H1 (cell line): ENCODE results near the gene MRPL33. TPM values are rescaled to one million over a fixed set of nuclear protein-coding genes. Genes with fewer than 3 reads are reported as not detected.

Experiments
- ASH2L ChIP-seq: fragments of 200-600, 300-600 bp; sonication (generic); IDR thresholded peaks from one replicate; pipeline ENCODE4 v1.7.1; 2017; ENCODE audit warnings: low read length
- BACH1 ChIP-seq: IDR thresholded peaks from 2 replicates; pipeline ENCODE4 v1.6.1; 2012; ENCODE audit warnings: low read length, improper control_type of control experiment
- CREB1 ChIP-seq: IDR thresholded peaks from 2 replicates; pipeline ENCODE4 v1.6.1; 2012; ENCODE audit warnings: inconsistent platforms
- GABPA ChIP-seq: IDR thresholded peaks from 2 replicates; pipeline ENCODE4 v1.6.1; 2011; ENCODE audit warnings: mild to moderate bottlenecking, low read length, moderate library complexity, borderline replicate concordance; ENCODE audit not compliant: insufficient read depth
- GTF2F1 ChIP-seq: IDR thresholded peaks from 2 replicates; pipeline ENCODE4 v1.6.1; 2012; ENCODE audit warnings: low read depth, low read length, improper control_type of control experiment, borderline replicate concordance
- KDM1A ChIP-seq: fragments of 200-600, 300-600 bp; sonication (generic); IDR thresholded peaks from 2 replicates; pipeline ENCODE4 v1.7.1; 2016; ENCODE audit warnings: mild to moderate bottlenecking, low read length, borderline replicate concordance
- KDM5A ChIP-seq: fragments of 200-600 bp; IDR thresholded peaks from 2 replicates; pipeline ENCODE4 v1.7.1; 2012; ENCODE audit warnings: mild to moderate bottlenecking, low read length, inconsistent platforms, mixed read lengths
- SIRT6 ChIP-seq: IDR thresholded peaks from one replicate; pipeline ENCODE4 v1.7.1; 2012; ENCODE audit warnings: low read length, inconsistent platforms
- SP4 ChIP-seq: IDR thresholded peaks from 2 replicates; pipeline ENCODE4 v1.6.1; 2012; ENCODE audit warnings: low read length, inconsistent platforms
- SRF ChIP-seq: IDR thresholded peaks from 2 replicates; pipeline ENCODE4 v1.6.1; 2011; ENCODE audit warnings: mild to moderate bottlenecking, low read depth, low read length, moderate library complexity
- TAF7 ChIP-seq: optimal IDR thresholded peaks from 2 replicates; pipeline ENCODE3; 2011; ENCODE audit warnings: low read depth, mild to moderate bottlenecking, inconsistent platforms, low read length, moderate library complexity, borderline replicate concordance
- polyA plus RNA-seq, 7 experiments: library from polyadenylated mRNA; depleted of rRNA in 3 of 7; stranded (reverse) in 5 of 7; unstranded in 2 of 7; fragments of >200 nt in 5 of 7; fragments of 200-250 nt in 2 of 7; gene quantifications; 1 replicate in 5 of 7; 2 replicates in 1 of 7; 4 replicates in 1 of 7; pipeline versions ENCODE4 v1.2.1 to v1.2.3, GENCODE V29; 2011 to 2013; ENCODE audit warnings: missing spikeins in 2 of 7, mixed read lengths in 2 of 7
- total RNA-seq: library from RNA; stranded (reverse); fragmentation: NEBNext Ultra II Directional; extraction: Animal tissue kit (Norgen Biotek cat#: 25700); gene quantifications from 2 replicates; pipeline ENCODE4 v1.2.1, GENCODE V29; 2021
- TF ChIP-seq, protein P1 (sequence below): IDR thresholded peaks from 2 replicates; pipeline ENCODE4 v1.6.1; 2012; ENCODE audit warnings: inconsistent platforms

The MRPL33 gene
- total and polyA plus RNA-seq, 2 of the 8 experiments (the other 6 are each of a cell fraction or from before 2014, with no cell fraction given) = 24.3 to 62.9 TPM

DNA sequence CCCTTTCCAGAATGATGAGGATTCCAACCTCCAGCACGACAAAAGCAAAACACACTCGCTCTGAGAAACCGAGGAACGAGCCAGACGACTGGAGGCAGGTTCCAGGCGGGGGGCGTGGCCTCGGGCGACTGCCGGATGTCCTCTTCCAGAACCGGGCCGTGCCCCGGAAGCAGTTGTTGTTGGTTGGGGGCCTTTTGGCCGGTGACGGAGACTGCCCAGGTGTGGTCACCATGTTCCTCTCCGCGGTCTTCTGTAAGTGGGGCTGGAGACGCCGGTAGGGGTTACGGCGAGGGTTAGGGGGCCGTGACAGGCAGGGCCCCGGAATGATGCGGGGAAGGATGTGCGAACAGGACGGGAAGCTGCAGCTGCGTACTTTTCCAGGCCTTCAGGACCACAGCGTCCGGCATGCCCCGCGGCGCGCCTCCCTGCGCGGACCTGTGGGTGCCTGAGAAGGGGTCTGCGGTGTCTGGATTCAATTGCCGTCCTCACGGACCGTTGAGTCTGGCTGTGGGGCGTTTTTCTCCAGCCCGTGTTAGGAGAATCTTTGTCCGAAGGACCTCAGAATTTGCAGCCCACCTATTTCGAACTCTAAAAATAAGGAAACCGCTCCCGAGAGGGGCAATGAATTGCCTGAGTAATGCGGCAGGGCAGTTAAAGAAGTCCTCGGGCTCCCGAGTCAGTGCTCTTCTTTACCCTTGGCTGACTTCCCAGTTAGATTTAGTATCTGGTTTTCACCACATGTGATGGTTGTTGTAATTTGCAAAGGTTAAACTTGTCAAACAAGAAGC, at the start of gene MRPL33 (continued):
- TF ChIP-seq SRF (no peak), GABPA (peak; percentile 94), KDM1A (no peak), CREB1 (peak; percentile 69; the same call in 1 of the 2 replicates), KDM5A (peak; percentile 26; the same call in 1 of the 2 replicates), SIRT6 (no peak), SP4 (peak; percentile 35; the same call in 1 of the 2 replicates), TAF7 (peak; percentile 50), GTF2F1 (0 out of 2 replicates have a peak, but pooled peaks have one; percentile 58), ASH2L (peak; percentile 98), BACH1 (no peak)
- TF ChIP-seq, protein P1, sequence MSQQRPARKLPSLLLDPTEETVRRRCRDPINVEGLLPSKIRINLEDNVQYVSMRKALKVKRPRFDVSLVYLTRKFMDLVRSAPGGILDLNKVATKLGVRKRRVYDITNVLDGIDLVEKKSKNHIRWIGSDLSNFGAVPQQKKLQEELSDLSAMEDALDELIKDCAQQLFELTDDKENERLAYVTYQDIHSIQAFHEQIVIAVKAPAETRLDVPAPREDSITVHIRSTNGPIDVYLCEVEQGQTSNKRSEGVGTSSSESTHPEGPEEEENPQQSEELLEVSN = 0 out of 2 replicates have a peak, but pooled peaks have one; percentile 20
- TF ChIP-seq, all 59 proteins: peak for 21
